Smooth muscle cell (in vitro differentiated cells): ENCODE data around the gene CACNA1D. TPM values are rescaled to one million over a fixed set of nuclear protein-coding genes. Genes with fewer than 3 reads are reported as not detected.

Experiments used
- DNase-seq: peaks from one replicate; lab custom pipeline; 2025; ENCODE audit not compliant: unreplicated experiment; lab: John Stamatoyannopoulos, UW
- H2AFZ ChIP-seq: fragments of 200-600 bp; sonication (generic); 2 replicates; pipeline ENCODE4 v1.6.0; 2016; ENCODE audit warnings: antibody characterized with exemption, low read depth, mild to moderate bottlenecking
- H3F3A ChIP-seq: fragments of 200-600 bp; sonication (generic); 2 replicates; pipeline ENCODE4 v1.6.0; 2017; ENCODE audit warnings: antibody characterized with exemption, low read depth
- H3K27ac ChIP-seq: fragments of 200-600 bp; sonication (generic); 2 replicates; pipeline ENCODE4 v1.5.1; 2016; ENCODE audit warnings: low read depth, mild to moderate bottlenecking
- H3K27me3 ChIP-seq: fragments of 200-600 bp; sonication (generic); 2 replicates; pipeline ENCODE4 v1.6.1; 2016; ENCODE audit warnings: low read depth, mild to moderate bottlenecking
- H3K36me3 ChIP-seq: fragments of 200-600 bp; sonication (generic); 2 replicates; pipeline ENCODE4 v1.5.1; 2016; ENCODE audit warnings: low read depth
- H3K4me1 ChIP-seq: fragments of 200-600 bp; sonication (generic); 2 replicates; pipeline ENCODE4 v1.5.1; 2016; ENCODE audit warnings: low read depth
- H3K4me2 ChIP-seq: fragments of 200-600 bp; sonication (generic); 2 replicates; pipeline ENCODE4 v1.6.0; 2016; ENCODE audit warnings: mild to moderate bottlenecking
- H3K4me3 ChIP-seq: fragments of 200-600 bp; sonication (generic); 2 replicates; pipeline ENCODE4 v1.5.1; 2016; ENCODE audit warnings: mild to moderate bottlenecking
- H3K79me2 ChIP-seq: fragments of 200-600 bp; sonication (generic); 2 replicates; pipeline ENCODE4 v1.6.0; 2016; ENCODE audit warnings: low read depth, mild to moderate bottlenecking
- H3K9ac ChIP-seq: fragments of 200-600 bp; sonication (generic); 2 replicates; pipeline ENCODE4 v1.6.0; 2016; ENCODE audit warnings: low read depth
- H3K9me3 ChIP-seq: fragments of 200-600 bp; sonication (generic); replicated peaks from 2 replicates; pipeline ENCODE4 v1.5.1; 2016; ENCODE audit warnings: low read depth
- H4K20me1 ChIP-seq: fragments of 200-600 bp; sonication (generic); 2 replicates; pipeline ENCODE4 v1.6.0; 2016; ENCODE audit warnings: low read depth
- CTCF ChIP-seq: fragments of 200-600 bp; sonication (generic); IDR thresholded peaks from 2 replicates; pipeline ENCODE4 v1.5.1; 2017; ENCODE audit warnings: borderline replicate concordance, mild to moderate bottlenecking, antibody characterized with exemption; ENCODE audit not compliant: insufficient read depth, poor library complexity, severe bottlenecking
- WGBS: methylation state at CpG from one replicate; pipeline ENCODE4 v1.1.7; 2016; ENCODE audit warnings: low lambda C conversion rate; 5-methylcytosine and 5-hydroxymethylcytosine counted together
- polyA plus RNA-seq: library from polyadenylated mRNA; unstranded; fragments of >200 nt; fragmentation: Nextera tagmentation; extraction: Ambion mirVana; gene quantifications from 2 replicates; pipeline ENCODE4 v1.2.1, GENCODE V29; 2016
- total RNA-seq: library from RNA; depleted of rRNA; stranded (reverse); fragments of >200 nt; gene quantifications from 2 replicates; pipeline ENCODE4 v1.2.3, GENCODE V29; 2014

Gene CACNA1D
- total and polyA plus RNA-seq, 2 experiments from 2014 or later = 0.63 to 1.4 TPM

- Histone ChIP-seq H3K4me3 (no peak overlapping the region), H3K9ac (no peak overlapping the region), H3K27me3 (no peaks in the 10 kb centered on the region), H3K4me1 (peaks cover 18% of the 10 kb centered on the region), H3K27ac (no peak overlapping the region), H3K9me3 (no peaks in the 10 kb centered on the region), H3K4me2 (no peak overlapping the region), H3F3A (no peaks in the 10 kb centered on the region), H3K79me2 (no peaks in the 10 kb centered on the region), H2AFZ (no peak overlapping the region), H4K20me1 (no peaks in the 10 kb centered on the region), H3K36me3 (no peaks in the 10 kb centered on the region)
- DNase-seq = no peak
- 87% methylated on average over 8 of the region's 8 CpGs for WGBS
- no peak for TF ChIP-seq CTCF
Measured at GRCh38 chr3:53798144-53798543, 303.7 kb downstream of the CACNA1D start.

- Histone ChIP-seq H3K9ac (no peak overlapping the region), H2AFZ (no peak overlapping the region), H3F3A (no peaks in the 10 kb centered on the region), H3K27ac (no peak overlapping the region), H3K79me2 (no peaks in the 10 kb centered on the region), H3K4me3 (no peak overlapping the region), H3K4me1 (peaks cover 18% of the 10 kb centered on the region), H3K36me3 (no peaks in the 10 kb centered on the region), H3K27me3 (no peaks in the 10 kb centered on the region), H3K4me2 (no peak overlapping the region), H4K20me1 (no peaks in the 10 kb centered on the region), H3K9me3 (no peaks in the 10 kb centered on the region)
- no peak for DNase-seq
- TF ChIP-seq CTCF = no peak
- WGBS = 98% methylated on average over 12 of the region's 12 CpGs
Measured at GRCh38 chr3:53799338-53799865, 305.0 kb downstream of the CACNA1D start.

- Histone ChIP-seq H3K27ac (no peak overlapping the region), H3K4me2 (no peak overlapping the region), H3K79me2 (no peaks in the 10 kb centered on the region), H3K4me1 (peaks cover 18% of the 10 kb centered on the region), H3K36me3 (no peaks in the 10 kb centered on the region), H3K9ac (no peak overlapping the region), H3K4me3 (no peak overlapping the region), H3K27me3 (no peaks in the 10 kb centered on the region), H3F3A (no peaks in the 10 kb centered on the region), H2AFZ (no peak overlapping the region), H4K20me1 (no peaks in the 10 kb centered on the region), H3K9me3 (no peaks in the 10 kb centered on the region)
- no peak for DNase-seq
- WGBS = 89% methylated on average over 16 of the region's 16 CpGs
- TF ChIP-seq CTCF = no peak
Measured at GRCh38 chr3:53800041-53800906, 305.9 kb downstream of the CACNA1D start.
